HepG2 (cell line): Measurements from ENCODE around the gene CSNK2A1.

Source experiments
- HOXD1 ChIP-seq: sonication (generic); formaldehyde crosslinking; IDR thresholded peaks from 2 replicates; pipeline ENCODE4 v1.5.0; 2020; ENCODE audit warnings: missing genetic modification reagents
- MAX ChIP-seq: IDR thresholded peaks from 2 replicates; pipeline ENCODE4 v1.6.1; 2012; ENCODE audit warnings: inconsistent platforms
- SETDB1 ChIP-seq: sonication (generic); formaldehyde crosslinking; IDR thresholded peaks from 2 replicates; pipeline ENCODE4 v1.5.1; 2020; ENCODE audit warnings: missing genetic modification reagents, mild to moderate bottlenecking, borderline replicate concordance
- ZBTB39 ChIP-seq: sonication (generic); formaldehyde crosslinking; IDR thresholded peaks from 2 replicates; pipeline ENCODE4 v1.5.0; 2020; ENCODE audit warnings: missing genetic modification reagents
- ZNF296 ChIP-seq: sonication (generic); formaldehyde crosslinking; conservative IDR thresholded peaks from 2 replicates; pipeline ENCODE4 v1.5.0; 2020; ENCODE audit warnings: mild to moderate bottlenecking, missing genetic modification reagents
- ZNF383 ChIP-seq: sonication (generic); formaldehyde crosslinking; IDR thresholded peaks from 2 replicates; pipeline ENCODE4 v1.4.0; 2020; ENCODE audit warnings: missing genetic modification reagents, mild to moderate bottlenecking, borderline replicate concordance
- ZSCAN22 ChIP-seq: sonication (generic); formaldehyde crosslinking; IDR thresholded peaks from 2 replicates; pipeline ENCODE4 v1.4.0; 2020; ENCODE audit warnings: mild to moderate bottlenecking, missing genetic modification reagents
- TF ChIP-seq, protein P1 (sequence below), 2 experiments: sonication (generic) in 1 of 2; formaldehyde crosslinking in 1 of 2; IDR thresholded peaks; 2 replicates each; pipeline versions ENCODE4 v1.6.1 to v1.9.0; 2014 to 2022; ENCODE audit warnings: antibody characterized with exemption in 1 of 2, borderline replicate concordance in 1 of 2, inconsistent platforms in 1 of 2, low read depth in 1 of 2, missing genetic modification reagents in 1 of 2
- TF ChIP-seq, protein P2 (sequence below): IDR thresholded peaks from 2 replicates; pipeline ENCODE4 v1.6.1; 2016; ENCODE audit warnings: low read depth, missing genetic modification reagents, missing compliant biosample characterization

GRCh38 chr20:428658-429200, 114.9 kb downstream of the CSNK2A1 start:
- TF ChIP-seq ZBTB39 (CRISPR knock-in tag) = no peak
- no peak for TF ChIP-seq ZNF383 (CRISPR knock-in tag)
- 0 out of 2 replicates have a peak, but pooled peaks have one; percentile 29 for TF ChIP-seq MAX
- no peak for TF ChIP-seq SETDB1 (CRISPR knock-in tag)
- no peak for TF ChIP-seq ZNF296 (CRISPR knock-in tag)
- no peak for TF ChIP-seq HOXD1 (CRISPR knock-in tag)
- TF ChIP-seq, protein P1, sequence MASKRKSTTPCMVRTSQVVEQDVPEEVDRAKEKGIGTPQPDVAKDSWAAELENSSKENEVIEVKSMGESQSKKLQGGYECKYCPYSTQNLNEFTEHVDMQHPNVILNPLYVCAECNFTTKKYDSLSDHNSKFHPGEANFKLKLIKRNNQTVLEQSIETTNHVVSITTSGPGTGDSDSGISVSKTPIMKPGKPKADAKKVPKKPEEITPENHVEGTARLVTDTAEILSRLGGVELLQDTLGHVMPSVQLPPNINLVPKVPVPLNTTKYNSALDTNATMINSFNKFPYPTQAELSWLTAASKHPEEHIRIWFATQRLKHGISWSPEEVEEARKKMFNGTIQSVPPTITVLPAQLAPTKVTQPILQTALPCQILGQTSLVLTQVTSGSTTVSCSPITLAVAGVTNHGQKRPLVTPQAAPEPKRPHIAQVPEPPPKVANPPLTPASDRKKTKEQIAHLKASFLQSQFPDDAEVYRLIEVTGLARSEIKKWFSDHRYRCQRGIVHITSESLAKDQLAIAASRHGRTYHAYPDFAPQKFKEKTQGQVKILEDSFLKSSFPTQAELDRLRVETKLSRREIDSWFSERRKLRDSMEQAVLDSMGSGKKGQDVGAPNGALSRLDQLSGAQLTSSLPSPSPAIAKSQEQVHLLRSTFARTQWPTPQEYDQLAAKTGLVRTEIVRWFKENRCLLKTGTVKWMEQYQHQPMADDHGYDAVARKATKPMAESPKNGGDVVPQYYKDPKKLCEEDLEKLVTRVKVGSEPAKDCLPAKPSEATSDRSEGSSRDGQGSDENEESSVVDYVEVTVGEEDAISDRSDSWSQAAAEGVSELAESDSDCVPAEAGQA (IDR thresholded peaks at IDR 0.05; ENCODE audit: low read depth) = no peak
- TF ChIP-seq, protein P1 (CRISPR knock-in tag; IDR thresholded peaks at IDR 0.05; ENCODE audit: borderline replicate concordance) = no peak
- TF ChIP-seq, protein P2, sequence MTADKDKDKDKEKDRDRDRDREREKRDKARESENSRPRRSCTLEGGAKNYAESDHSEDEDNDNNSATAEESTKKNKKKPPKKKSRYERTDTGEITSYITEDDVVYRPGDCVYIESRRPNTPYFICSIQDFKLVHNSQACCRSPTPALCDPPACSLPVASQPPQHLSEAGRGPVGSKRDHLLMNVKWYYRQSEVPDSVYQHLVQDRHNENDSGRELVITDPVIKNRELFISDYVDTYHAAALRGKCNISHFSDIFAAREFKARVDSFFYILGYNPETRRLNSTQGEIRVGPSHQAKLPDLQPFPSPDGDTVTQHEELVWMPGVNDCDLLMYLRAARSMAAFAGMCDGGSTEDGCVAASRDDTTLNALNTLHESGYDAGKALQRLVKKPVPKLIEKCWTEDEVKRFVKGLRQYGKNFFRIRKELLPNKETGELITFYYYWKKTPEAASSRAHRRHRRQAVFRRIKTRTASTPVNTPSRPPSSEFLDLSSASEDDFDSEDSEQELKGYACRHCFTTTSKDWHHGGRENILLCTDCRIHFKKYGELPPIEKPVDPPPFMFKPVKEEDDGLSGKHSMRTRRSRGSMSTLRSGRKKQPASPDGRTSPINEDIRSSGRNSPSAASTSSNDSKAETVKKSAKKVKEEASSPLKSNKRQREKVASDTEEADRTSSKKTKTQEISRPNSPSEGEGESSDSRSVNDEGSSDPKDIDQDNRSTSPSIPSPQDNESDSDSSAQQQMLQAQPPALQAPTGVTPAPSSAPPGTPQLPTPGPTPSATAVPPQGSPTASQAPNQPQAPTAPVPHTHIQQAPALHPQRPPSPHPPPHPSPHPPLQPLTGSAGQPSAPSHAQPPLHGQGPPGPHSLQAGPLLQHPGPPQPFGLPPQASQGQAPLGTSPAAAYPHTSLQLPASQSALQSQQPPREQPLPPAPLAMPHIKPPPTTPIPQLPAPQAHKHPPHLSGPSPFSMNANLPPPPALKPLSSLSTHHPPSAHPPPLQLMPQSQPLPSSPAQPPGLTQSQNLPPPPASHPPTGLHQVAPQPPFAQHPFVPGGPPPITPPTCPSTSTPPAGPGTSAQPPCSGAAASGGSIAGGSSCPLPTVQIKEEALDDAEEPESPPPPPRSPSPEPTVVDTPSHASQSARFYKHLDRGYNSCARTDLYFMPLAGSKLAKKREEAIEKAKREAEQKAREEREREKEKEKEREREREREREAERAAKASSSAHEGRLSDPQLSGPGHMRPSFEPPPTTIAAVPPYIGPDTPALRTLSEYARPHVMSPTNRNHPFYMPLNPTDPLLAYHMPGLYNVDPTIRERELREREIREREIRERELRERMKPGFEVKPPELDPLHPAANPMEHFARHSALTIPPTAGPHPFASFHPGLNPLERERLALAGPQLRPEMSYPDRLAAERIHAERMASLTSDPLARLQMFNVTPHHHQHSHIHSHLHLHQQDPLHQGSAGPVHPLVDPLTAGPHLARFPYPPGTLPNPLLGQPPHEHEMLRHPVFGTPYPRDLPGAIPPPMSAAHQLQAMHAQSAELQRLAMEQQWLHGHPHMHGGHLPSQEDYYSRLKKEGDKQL (CRISPR knock-in tag) = no peak
- TF ChIP-seq ZSCAN22 (CRISPR knock-in tag) = no peak
